H9 (cell line): ENCODE data around the gene BCAS2. TPM values are rescaled to one million over a fixed set of nuclear protein-coding genes. Genes with fewer than 3 reads are reported as not detected.

Experiments
- DNase-seq: peaks from one replicate; pipeline ENCODE4 v3.0.0-alpha.2; 2017
- H2AFZ ChIP-seq: one replicate; pipeline ENCODE4 v1.6.1; 2013; ENCODE audit warnings: mild to moderate bottlenecking, low read length, control low read depth, moderate library complexity
- H2AK5ac ChIP-seq: 2 replicates; pipeline ENCODE4 v1.6.1; 2013; ENCODE audit warnings: low read length, control low read depth, mixed read lengths; ENCODE audit not compliant: insufficient read length
- H2BK120ac ChIP-seq: one replicate; pipeline ENCODE4 v1.6.1; 2013; ENCODE audit warnings: low read depth, mild to moderate bottlenecking, low read length, control low read depth, inconsistent platforms; ENCODE audit not compliant: poor library complexity, severe bottlenecking
- H2BK12ac ChIP-seq: 2 replicates; pipeline ENCODE4 v1.6.1; 2013; ENCODE audit warnings: low read length, control low read depth, mixed read lengths, low read depth; ENCODE audit not compliant: insufficient read length
- H2BK15ac ChIP-seq: 2 replicates; pipeline ENCODE4 v1.6.1; 2013; ENCODE audit warnings: low read depth, low read length, control low read depth
- H2BK20ac ChIP-seq: one replicate; pipeline ENCODE4 v1.6.1; 2013; ENCODE audit warnings: low read depth, mild to moderate bottlenecking, low read length, control low read depth, inconsistent platforms; ENCODE audit not compliant: poor library complexity, severe bottlenecking
- H2BK5ac ChIP-seq: 2 replicates; pipeline ENCODE4 v1.6.1; 2013; ENCODE audit warnings: low read length, control low read depth, mixed read lengths; ENCODE audit not compliant: insufficient read length
- H3K14ac ChIP-seq: 2 replicates; pipeline ENCODE4 v1.6.1; 2013; ENCODE audit warnings: low read length, control low read depth; ENCODE audit not compliant: insufficient read depth
- H3K18ac ChIP-seq: 2 replicates; pipeline ENCODE4 v1.6.1; 2013; ENCODE audit warnings: low read depth, mild to moderate bottlenecking, mixed read lengths, low read length, control low read depth; ENCODE audit not compliant: insufficient read length
- H3K23ac ChIP-seq: 2 replicates; pipeline ENCODE4 v1.6.1; 2013; ENCODE audit warnings: low read length, control low read depth, mixed read lengths, low read depth; ENCODE audit not compliant: insufficient read length
- H3K23me2 ChIP-seq: 2 replicates; pipeline ENCODE4 v1.6.1; 2013; ENCODE audit warnings: low read depth, mild to moderate bottlenecking, mixed read lengths, low read length, control low read depth; ENCODE audit not compliant: insufficient read length, poor library complexity, severe bottlenecking
- H3K27ac ChIP-seq: 2 replicates; pipeline ENCODE4 v1.5.1; 2013; ENCODE audit warnings: low read length, control low read depth, mixed read lengths, low read depth; ENCODE audit not compliant: insufficient read length
- H3K27me3 ChIP-seq: 2 replicates; pipeline ENCODE4 v1.6.1; 2013; ENCODE audit warnings: low read length, control low read depth, inconsistent platforms; ENCODE audit not compliant: insufficient read depth
- H3K4ac ChIP-seq: 2 replicates; pipeline ENCODE4 v1.6.1; 2013; ENCODE audit warnings: low read depth, mild to moderate bottlenecking, control low read depth, inconsistent platforms, low read length, moderate library complexity
- H3K4me1 ChIP-seq: 2 replicates; pipeline ENCODE4 v1.6.1; 2013; ENCODE audit warnings: low read length, control low read depth, inconsistent platforms; ENCODE audit not compliant: insufficient read depth
- H3K4me2 ChIP-seq: 2 replicates; pipeline ENCODE4 v1.6.1; 2013; ENCODE audit warnings: low read length, control low read depth, mixed read lengths; ENCODE audit not compliant: insufficient read length, insufficient read depth
- H3K56ac ChIP-seq: 2 replicates; pipeline ENCODE4 v1.6.1; 2013; ENCODE audit warnings: low read depth, mild to moderate bottlenecking, mixed read lengths, low read length, control low read depth; ENCODE audit not compliant: insufficient read length
- H3K79me1 ChIP-seq: 2 replicates; pipeline ENCODE4 v1.6.1; 2013; ENCODE audit warnings: low read depth, mild to moderate bottlenecking, moderate library complexity, low read length, control low read depth, inconsistent platforms; ENCODE audit not compliant: insufficient read depth, poor library complexity, severe bottlenecking
- H3K79me2 ChIP-seq: 2 replicates; pipeline ENCODE4 v1.6.1; 2013; ENCODE audit warnings: low read length, control low read depth, inconsistent platforms; ENCODE audit not compliant: insufficient read depth
- H3K9ac ChIP-seq: 2 replicates; pipeline ENCODE4 v1.6.1; 2013; ENCODE audit warnings: low read length, control low read depth, mixed read lengths; ENCODE audit not compliant: insufficient read length; ENCODE audit errors: extremely low read depth
- H3K9me3 ChIP-seq: one replicate; pipeline ENCODE4 v1.6.1; 2013; ENCODE audit warnings: low read depth, low read length, inconsistent platforms; ENCODE audit not compliant: control insufficient read depth
- H3T11ph ChIP-seq: one replicate; pipeline ENCODE4 v1.6.1; 2013; ENCODE audit warnings: mild to moderate bottlenecking, low read length, control low read depth, inconsistent platforms
- H4K20me1 ChIP-seq: one replicate; pipeline ENCODE4 v1.6.1; 2013; ENCODE audit not compliant: control insufficient read depth, insufficient read length, insufficient read depth
- H4K5ac ChIP-seq: 2 replicates; pipeline ENCODE4 v1.6.1; 2013; ENCODE audit warnings: low read depth, mild to moderate bottlenecking, mixed read lengths, low read length, control low read depth; ENCODE audit not compliant: insufficient read length
- H4K8ac ChIP-seq: replicated peaks from 2 replicates; pipeline ENCODE4 v1.6.1; 2013; ENCODE audit warnings: low read length, control low read depth, mixed read lengths, low read depth; ENCODE audit not compliant: insufficient read length
- H4K91ac ChIP-seq: 2 replicates; pipeline ENCODE4 v1.6.1; 2013; ENCODE audit warnings: low read depth, mild to moderate bottlenecking, moderate library complexity, mixed read lengths, low read length, control low read depth; ENCODE audit not compliant: insufficient read length
- H3K27ac Mint-ChIP-seq, 3 experiments: 2 replicates in 2 of 3; 3 replicates in 1 of 3; pipeline ENCODE4 v1.8.0; 2020 to 2021; ENCODE audit warnings: mixed read lengths in 3 of 3, mild to moderate bottlenecking in 1 of 3, moderate library complexity in 1 of 3
- H3K27me3 Mint-ChIP-seq: 2 replicates; pipeline ENCODE4 v1.8.0; 2021; ENCODE audit warnings: low read depth, mild to moderate bottlenecking, moderate library complexity, mixed read lengths
- H3K36me3 Mint-ChIP-seq, 3 experiments: 2 replicates in 2 of 3; 3 replicates in 1 of 3; pipeline ENCODE4 v1.8.0; 2020 to 2021; ENCODE audit warnings: low read depth in 3 of 3, mixed read lengths in 3 of 3; ENCODE audit not compliant: insufficient read depth in 1 of 3
- H3K4me1 Mint-ChIP-seq, 2 experiments: 2 replicates each; pipeline ENCODE4 v1.8.0; 2020; ENCODE audit warnings: mixed read lengths in 2 of 2
- H3K4me3 Mint-ChIP-seq, 2 experiments: 2 replicates in 1 of 2; 3 replicates in 1 of 2; pipeline ENCODE4 v1.8.0; 2020 to 2021; ENCODE audit warnings: mild to moderate bottlenecking in 2 of 2, mixed read lengths in 2 of 2, moderate library complexity in 1 of 2
- H3K9me3 Mint-ChIP-seq, 2 experiments: 2 replicates in 1 of 2; 3 replicates in 1 of 2; pipeline ENCODE4 v1.8.0; 2020; ENCODE audit warnings: mild to moderate bottlenecking in 2 of 2, mixed read lengths in 2 of 2, moderate library complexity in 1 of 2
- total RNA-seq: library from RNA; stranded (reverse); gene quantifications from 2 replicates; pipeline ENCODE4 v1.2.1, GENCODE V29; 2021
- TF ChIP-seq, protein P1 (sequence below): fragments of 200-600 bp; sonication (generic); conservative IDR thresholded peaks from 3 replicates; pipeline ENCODE4 v1.8.0; 2021; ENCODE audit warnings: antibody characterized with exemption, mild to moderate bottlenecking

BCAS2 gene
- total RNA-seq, 1 experiment from 2014 or later: 72.1 TPM

DNA sequence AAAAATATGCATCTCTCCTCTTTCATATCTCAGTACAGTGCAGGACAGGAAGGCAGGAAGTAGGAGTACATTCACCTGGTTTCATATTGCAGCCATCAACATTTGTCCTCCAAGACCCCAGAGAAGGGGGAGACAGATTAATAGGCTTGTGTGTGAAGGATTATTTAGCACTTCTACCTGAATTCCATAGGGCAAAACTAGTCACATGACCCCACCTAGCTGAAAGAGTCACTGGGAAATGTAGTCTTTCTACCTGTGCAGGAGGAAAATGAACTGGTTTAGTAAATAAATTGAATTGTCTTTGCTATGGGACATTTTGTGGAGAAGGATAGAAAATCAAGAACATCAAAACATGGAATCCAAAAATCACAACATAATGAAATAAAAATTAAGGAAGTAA lies 56.5 kb downstream of the BCAS2 start:
- H2BK5ac ChIP-seq: no peak overlapping the region
- H3K27ac Mint-ChIP-seq: peak overlapping the region in 2 of 3 experiments; percentile 2 to 56; a peak in 3 of 7 replicates
- no peaks in the 10 kb centered on the region for H3K27me3 Mint-ChIP-seq

More for the DNA sequence above, 56.5 kb downstream of the BCAS2 start:
- no peak overlapping the region for H2BK12ac ChIP-seq
- peak overlapping the region; percentile 92 for H4K5ac ChIP-seq
- no peak overlapping the region for H2BK120ac ChIP-seq
- no peak overlapping the region for H2BK20ac ChIP-seq
- H3K23ac ChIP-seq: no peak overlapping the region
- no peak overlapping the region for H3T11ph ChIP-seq
- H3K9me3 Mint-ChIP-seq: no peaks in the 10 kb centered on the region
- no peak overlapping the region for H3K4me2 ChIP-seq
- H3K9me3 ChIP-seq: no peaks in the 10 kb centered on the region
- H3K9ac ChIP-seq: no peak overlapping the region
- H3K23me2 ChIP-seq: peaks cover 3% of the 10 kb centered on the region
- no peak overlapping the region for H3K27ac ChIP-seq
- H3K4me3 Mint-ChIP-seq: no peak overlapping the region
- no peak overlapping the region for H4K91ac ChIP-seq
- peaks cover 2 to 4% of the 10 kb centered on the region in 2 experiments; a peak in 2 of 4 replicates for H3K4me1 Mint-ChIP-seq
- no peaks in the 10 kb centered on the region for H3K79me1 ChIP-seq
- H3K36me3 Mint-ChIP-seq: no peaks in the 10 kb centered on the region
- TF ChIP-seq, protein P1, sequence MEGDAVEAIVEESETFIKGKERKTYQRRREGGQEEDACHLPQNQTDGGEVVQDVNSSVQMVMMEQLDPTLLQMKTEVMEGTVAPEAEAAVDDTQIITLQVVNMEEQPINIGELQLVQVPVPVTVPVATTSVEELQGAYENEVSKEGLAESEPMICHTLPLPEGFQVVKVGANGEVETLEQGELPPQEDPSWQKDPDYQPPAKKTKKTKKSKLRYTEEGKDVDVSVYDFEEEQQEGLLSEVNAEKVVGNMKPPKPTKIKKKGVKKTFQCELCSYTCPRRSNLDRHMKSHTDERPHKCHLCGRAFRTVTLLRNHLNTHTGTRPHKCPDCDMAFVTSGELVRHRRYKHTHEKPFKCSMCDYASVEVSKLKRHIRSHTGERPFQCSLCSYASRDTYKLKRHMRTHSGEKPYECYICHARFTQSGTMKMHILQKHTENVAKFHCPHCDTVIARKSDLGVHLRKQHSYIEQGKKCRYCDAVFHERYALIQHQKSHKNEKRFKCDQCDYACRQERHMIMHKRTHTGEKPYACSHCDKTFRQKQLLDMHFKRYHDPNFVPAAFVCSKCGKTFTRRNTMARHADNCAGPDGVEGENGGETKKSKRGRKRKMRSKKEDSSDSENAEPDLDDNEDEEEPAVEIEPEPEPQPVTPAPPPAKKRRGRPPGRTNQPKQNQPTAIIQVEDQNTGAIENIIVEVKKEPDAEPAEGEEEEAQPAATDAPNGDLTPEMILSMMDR: no peak
- H2BK15ac ChIP-seq: no peak overlapping the region
- H3K18ac ChIP-seq: no peak overlapping the region
- H3K4ac ChIP-seq: no peak overlapping the region
- H3K27me3 ChIP-seq: no peaks in the 10 kb centered on the region
- H3K56ac ChIP-seq: no peak overlapping the region
- no peak for DNase-seq
- peak overlapping the region; percentile 100 for H2AFZ ChIP-seq
- H4K8ac ChIP-seq: no peak overlapping the region
- H3K14ac ChIP-seq: no peak overlapping the region
- no peak overlapping the region for H2AK5ac ChIP-seq
- H3K4me1 ChIP-seq: no peaks in the 10 kb centered on the region
- no peaks in the 10 kb centered on the region for H4K20me1 ChIP-seq
- no peaks in the 10 kb centered on the region for H3K79me2 ChIP-seq
